Measurements from ENCODE around the gene SPATA6L. TPM values are rescaled to one million over a fixed set of nuclear protein-coding genes. Genes with fewer than 3 reads are reported as not detected.

Gene SPATA6L
- total RNA-seq (10 to 100 TPM in 1 of 2 donors, 1 to 10 TPM in 1; 9.4 to 10.1 TPM), polyA plus RNA-seq (ENCODE audit: insufficient read length in 6 of 6) (1 to 10 TPM; 3.2 to 9.3 (median 7.6) TPM)
- long read RNA-seq, donor 1 = 0 reads
- long read RNA-seq, donor 2 = 0 reads
- long read RNA-seq, donor 3 = 0 reads
- long read RNA-seq, donor 4, partial matches to known transcripts = 0 of 2 reads
- long read RNA-seq, donor 4, other reads (novel, unspliced or antisense) = 2 of 2 reads
- long read RNA-seq, donor 5 = 0 reads
- long read RNA-seq, donor 6, partial matches to known transcripts = 16 of 16 reads
- long read RNA-seq, donor 6, other reads (novel, unspliced or antisense) = 0 of 16 reads
- long read RNA-seq, donor 7, partial matches to known transcripts = 0 of 5 reads
- long read RNA-seq, donor 7, other reads (novel, unspliced or antisense) = 5 of 5 reads
- long read RNA-seq, donor 8 = 0 reads
- long read RNA-seq, donor 9 = 0 reads
- long read RNA-seq, donor 10, partial matches to known transcripts = 0 of 1 reads
- long read RNA-seq, donor 10, other reads (novel, unspliced or antisense) = 1 of 1 reads
- long read RNA-seq, donor 11, partial matches to known transcripts = 329 of 342 reads
- long read RNA-seq, donor 11, other reads (novel, unspliced or antisense) = 13 of 342 reads
- long read RNA-seq, donor 12, partial matches to known transcripts = 22 of 22 reads
- long read RNA-seq, donor 12, other reads (novel, unspliced or antisense) = 0 of 22 reads

- H3K36me3 ChIP-seq = no peaks in the 10 kb centered on the region
- peak; percentile 67 to 92 (median 87) for DNase-seq
- peak within 1 kb of the TSS; percentile 68 to 87 for H3K27ac ChIP-seq
- peaks cover 0 to 4% of the 10 kb centered on the region in 2 donors for H3K27me3 ChIP-seq
- intact Hi-C loops (cut with DNase I) = no loop called here
- peaks cover 13 to 51% of the 10 kb centered on the region in 2 donors for H3K4me1 ChIP-seq
- H3K9me3 ChIP-seq = no peaks in the 10 kb centered on the region
- ATAC-seq = peak; percentile 79
- peak within 1 kb of the TSS; percentile 27 to 46 for H3K4me3 ChIP-seq
- TF ChIP-seq CTCF (IDR thresholded peaks at IDR 0.05) = no peak
These were observed at the start of gene SPATA6L for GRCh38 chr9:4666042-4666699. Gene SPATA6L (minus strand): TSS chr9:4666480. CDS start chr9:4666250, 230 bp downstream.

GRCh38 chr9:4714266-4715016, 48.2 kb upstream of the SPATA6L start:
- H3K9me3 ChIP-seq = no peaks in the 10 kb centered on the region
- no peak for TF ChIP-seq CTCF (IDR thresholded peaks at IDR 0.05)
- intact Hi-C loops (cut with DNase I) = no loop called here
- H3K4me3 ChIP-seq = no peak overlapping the region
- no peaks in the 10 kb centered on the region for H3K27me3 ChIP-seq
- no peak for ATAC-seq
- peaks cover 0 to 71% of the 10 kb centered on the region in 2 donors for H3K36me3 ChIP-seq
- no peak for DNase-seq
- no peak overlapping the region for H3K27ac ChIP-seq
- no peaks in the 10 kb centered on the region for H3K4me1 ChIP-seq

GRCh38 chr9:4713849-4714248, 47.6 kb upstream of the SPATA6L start:
- TF ChIP-seq CTCF (IDR thresholded peaks at IDR 0.05) = no peak
- Histone ChIP-seq H3K27ac (no peak overlapping the region), H3K9me3 (no peaks in the 10 kb centered on the region), H3K4me1 (no peaks in the 10 kb centered on the region), H3K27me3 (no peaks in the 10 kb centered on the region), H3K36me3 (peaks cover 0 to 65% of the 10 kb centered on the region in 2 donors), H3K4me3 (no peak overlapping the region)
- intact Hi-C loops (cut with DNase I) = no loop called here
- ATAC-seq (peak; percentile 37), DNase-seq (no peak)

GRCh38 chr9:4709380-4709779, 43.1 kb upstream of the SPATA6L start:
- no peak for TF ChIP-seq CTCF (IDR thresholded peaks at IDR 0.05)
- no peak overlapping the region for H3K4me3 ChIP-seq
- H3K36me3 ChIP-seq = peaks cover 0 to 40% of the 10 kb centered on the region in 2 donors
- H3K4me1 ChIP-seq = no peaks in the 10 kb centered on the region
- no peak for DNase-seq
- H3K27ac ChIP-seq = no peak overlapping the region
- H3K27me3 ChIP-seq = no peaks in the 10 kb centered on the region
- no peak for ATAC-seq
- H3K9me3 ChIP-seq = no peaks in the 10 kb centered on the region
- intact Hi-C loops (cut with DNase I) = no loop called here
